ENCODE measurements around the gene CTXN1. TPM values are rescaled to one million over a fixed set of nuclear protein-coding genes. Genes with fewer than 3 reads are reported as not detected.

Gene CTXN1
- total RNA-seq, 1 donor from 2014 or later: 55.9 TPM

DNA sequence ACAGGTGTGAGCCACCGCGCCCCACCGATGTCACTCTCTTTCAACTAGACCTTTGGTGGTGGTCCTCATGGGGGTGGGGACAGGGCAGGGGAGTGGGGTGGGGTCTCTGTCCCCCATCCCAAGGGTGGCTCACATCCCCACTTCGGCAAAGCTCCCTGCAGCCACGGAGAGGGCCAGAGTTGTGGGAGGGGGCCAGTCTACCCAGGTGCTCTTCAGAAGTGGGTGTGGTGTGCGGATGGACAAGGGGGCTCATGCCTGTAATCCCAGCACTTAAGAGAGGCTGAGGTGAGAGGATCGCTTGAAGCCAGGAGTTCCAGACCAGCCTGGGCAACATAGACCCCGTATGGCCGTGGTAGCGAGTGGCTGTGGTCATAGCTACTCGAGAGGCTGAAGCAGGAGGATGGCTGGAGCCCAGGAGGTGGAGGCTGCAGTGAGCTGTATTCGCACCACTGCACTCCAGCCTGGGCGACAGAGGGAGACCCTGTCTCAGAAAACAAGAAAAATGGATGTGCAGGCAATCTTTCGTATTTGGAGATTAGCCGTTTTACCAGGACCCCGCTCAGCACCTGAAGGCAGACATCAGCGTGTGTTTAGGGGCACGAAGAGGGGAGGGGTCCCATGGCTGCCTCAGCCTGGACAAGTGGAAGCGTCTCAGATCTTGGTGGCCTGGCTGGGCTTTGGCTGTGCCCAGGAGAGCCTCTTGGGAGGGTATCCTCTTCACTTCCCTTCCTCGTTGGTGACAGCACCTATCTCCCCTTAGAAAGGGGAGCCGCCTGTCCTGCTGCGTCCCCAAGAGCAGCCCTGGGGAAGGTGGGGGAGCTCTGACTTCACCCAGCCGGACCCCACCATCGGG lies 10.5 kb downstream of the CTXN1 start:
- peaks cover 22% of the 10 kb centered on the region for H3K27me3 ChIP-seq (ENCODE audit: insufficient read depth, low read length)
- H3K4me3 ChIP-seq (ENCODE audit: insufficient read depth, low read depth, low read length): no peak overlapping the region
- H3K9me3 ChIP-seq (ENCODE audit: insufficient read depth, low read depth, low read length): no peaks in the 10 kb centered on the region
- no peak for FAIRE-seq
- no peaks in the 10 kb centered on the region for H3K9me3 Mint-ChIP-seq (ENCODE audit: unreplicated experiment)
- TF ChIP-seq, protein P1, sequence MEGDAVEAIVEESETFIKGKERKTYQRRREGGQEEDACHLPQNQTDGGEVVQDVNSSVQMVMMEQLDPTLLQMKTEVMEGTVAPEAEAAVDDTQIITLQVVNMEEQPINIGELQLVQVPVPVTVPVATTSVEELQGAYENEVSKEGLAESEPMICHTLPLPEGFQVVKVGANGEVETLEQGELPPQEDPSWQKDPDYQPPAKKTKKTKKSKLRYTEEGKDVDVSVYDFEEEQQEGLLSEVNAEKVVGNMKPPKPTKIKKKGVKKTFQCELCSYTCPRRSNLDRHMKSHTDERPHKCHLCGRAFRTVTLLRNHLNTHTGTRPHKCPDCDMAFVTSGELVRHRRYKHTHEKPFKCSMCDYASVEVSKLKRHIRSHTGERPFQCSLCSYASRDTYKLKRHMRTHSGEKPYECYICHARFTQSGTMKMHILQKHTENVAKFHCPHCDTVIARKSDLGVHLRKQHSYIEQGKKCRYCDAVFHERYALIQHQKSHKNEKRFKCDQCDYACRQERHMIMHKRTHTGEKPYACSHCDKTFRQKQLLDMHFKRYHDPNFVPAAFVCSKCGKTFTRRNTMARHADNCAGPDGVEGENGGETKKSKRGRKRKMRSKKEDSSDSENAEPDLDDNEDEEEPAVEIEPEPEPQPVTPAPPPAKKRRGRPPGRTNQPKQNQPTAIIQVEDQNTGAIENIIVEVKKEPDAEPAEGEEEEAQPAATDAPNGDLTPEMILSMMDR (IDR thresholded peaks at IDR 0.05; ENCODE audit: insufficient read depth, low read depth, low read length): no peak
- TF ChIP-seq EZH2 (IDR thresholded peaks at IDR 0.05; ENCODE audit: insufficient read depth, low read length): no peak
- peaks cover 3% of the 10 kb centered on the region for H3K4me1 Mint-ChIP-seq (ENCODE audit: low read depth, unreplicated experiment)
- H4K20me1 ChIP-seq (ENCODE audit: insufficient read depth, low read length): peaks cover 9% of the 10 kb centered on the region
- H3K4me1 ChIP-seq (ENCODE audit: insufficient read depth, low read length): peaks cover 20% of the 10 kb centered on the region
- H3K27ac ChIP-seq (ENCODE audit: low read depth, low read length): no peak overlapping the region
- peak overlapping the region; percentile 25 for H3K4me3 Mint-ChIP-seq (ENCODE audit: unreplicated experiment)
- H3K79me2 ChIP-seq (ENCODE audit: insufficient read depth, low read length): no peaks in the 10 kb centered on the region
- no peak for DNase-seq (ENCODE audit: low read depth)
- peaks cover 13% of the 10 kb centered on the region for H3K27me3 Mint-ChIP-seq (ENCODE audit: low read depth, unreplicated experiment)
- H2AFZ ChIP-seq (ENCODE audit: low read depth, low read length): no peak overlapping the region
- no peak overlapping the region for H3K27ac Mint-ChIP-seq (ENCODE audit: unreplicated experiment)
- no peak overlapping the region for H3K9ac ChIP-seq (ENCODE audit: low read length)
- H3K36me3 Mint-ChIP-seq (ENCODE audit: low read depth, unreplicated experiment): peaks cover 3% of the 10 kb centered on the region
- no peaks in the 10 kb centered on the region for H3K36me3 ChIP-seq (ENCODE audit: insufficient read depth, low read length)
- H3K4me2 ChIP-seq (ENCODE audit: low read length): peak overlapping the region; percentile 78

DNA sequence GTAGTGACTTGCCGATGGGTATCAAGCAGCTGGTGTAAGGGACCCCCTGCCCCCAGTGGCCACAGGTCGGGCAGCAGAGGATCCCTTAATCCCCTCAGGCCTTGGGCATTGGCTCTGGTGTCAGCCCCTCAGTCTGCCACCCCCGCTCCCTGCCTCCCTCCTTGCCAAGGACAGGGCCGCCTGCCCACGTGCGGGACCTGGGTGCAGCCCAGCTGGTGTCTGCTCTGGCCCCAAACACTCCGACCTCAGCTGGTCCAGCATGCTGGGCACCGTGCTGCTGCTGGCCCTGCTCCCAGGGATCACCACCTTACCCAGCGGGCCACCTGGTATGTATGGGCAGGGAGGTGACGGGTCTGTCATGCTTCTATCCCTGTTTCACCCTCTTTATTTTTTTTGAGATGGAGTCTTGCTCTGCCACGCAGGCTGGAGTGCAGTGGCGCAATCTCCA lies 11.3 kb downstream of the CTXN1 start, which contains the start of gene TGFBR3L:
TSS of gene TGFBR3L (plus strand) at position 233 of the 448 bp plus-strand sequence.
- peaks cover 3% of the 10 kb centered on the region for H3K36me3 Mint-ChIP-seq (ENCODE audit: low read depth, unreplicated experiment)
- Histone ChIP-seq H3K4me3 (ENCODE audit: insufficient read depth, low read depth, low read length) (no peak within 1 kb of the TSS), H3K79me2 (ENCODE audit: insufficient read depth, low read length) (no peaks in the 10 kb centered on the region), H3K36me3 (ENCODE audit: insufficient read depth, low read length) (no peaks in the 10 kb centered on the region), H3K4me1 (ENCODE audit: insufficient read depth, low read length) (peaks cover 16% of the 10 kb centered on the region), H2AFZ (ENCODE audit: low read depth, low read length) (no peak within 1 kb of the TSS), H3K9me3 (ENCODE audit: insufficient read depth, low read depth, low read length) (no peaks in the 10 kb centered on the region), H4K20me1 (ENCODE audit: insufficient read depth, low read length) (peaks cover 9% of the 10 kb centered on the region), H3K4me2 (ENCODE audit: low read length) (no peak within 1 kb of the TSS), H3K27ac (ENCODE audit: low read depth, low read length) (no peak within 1 kb of the TSS), H3K27me3 (ENCODE audit: insufficient read depth, low read length) (peaks cover 22% of the 10 kb centered on the region), H3K9ac (ENCODE audit: low read length) (no peak within 1 kb of the TSS)
- no peak for FAIRE-seq
- peaks cover 13% of the 10 kb centered on the region for H3K27me3 Mint-ChIP-seq (ENCODE audit: low read depth, unreplicated experiment)
- TF ChIP-seq, protein P1 (IDR thresholded peaks at IDR 0.05; ENCODE audit: insufficient read depth, low read depth, low read length): no peak
- TF ChIP-seq EZH2 (IDR thresholded peaks at IDR 0.05; ENCODE audit: insufficient read depth, low read length): no peak
- peaks cover under 1% of the 10 kb centered on the region for H3K4me1 Mint-ChIP-seq (ENCODE audit: low read depth, unreplicated experiment)
- no peak for DNase-seq (ENCODE audit: low read depth)
- H3K27ac Mint-ChIP-seq (ENCODE audit: unreplicated experiment): peak within 1 kb of the TSS; percentile 18
- H3K4me3 Mint-ChIP-seq (ENCODE audit: unreplicated experiment): peak within 1 kb of the TSS; percentile 25
- H3K9me3 Mint-ChIP-seq (ENCODE audit: unreplicated experiment): no peaks in the 10 kb centered on the region

DNA sequence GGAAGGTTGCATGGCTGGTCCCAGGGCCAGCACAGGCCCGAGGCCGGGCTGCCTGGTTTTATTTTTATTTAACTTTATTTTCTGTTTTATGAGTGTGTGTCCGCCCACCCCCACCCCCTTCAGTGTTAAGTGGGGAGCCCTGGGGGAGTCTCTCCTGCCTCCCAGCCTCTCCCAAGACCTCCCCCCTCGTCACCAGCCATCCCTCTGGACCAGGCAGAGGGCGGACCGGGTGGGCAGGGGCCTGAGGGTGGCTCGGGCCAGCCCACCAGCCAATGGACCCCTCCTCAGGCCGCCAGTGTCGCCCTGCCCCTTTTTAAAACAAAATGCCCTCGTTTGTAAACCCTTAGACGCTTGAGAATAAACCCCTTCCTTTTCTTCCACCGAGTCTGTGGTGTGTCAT lies 11.8 kb downstream of the CTXN1 start:
- H3K4me3 Mint-ChIP-seq (ENCODE audit: unreplicated experiment): no peak overlapping the region
- peaks cover 13% of the 10 kb centered on the region for H4K20me1 ChIP-seq (ENCODE audit: insufficient read depth, low read length)
- no peak overlapping the region for H3K27ac Mint-ChIP-seq (ENCODE audit: unreplicated experiment)
- H3K36me3 ChIP-seq (ENCODE audit: insufficient read depth, low read length): no peaks in the 10 kb centered on the region
- peaks cover 3% of the 10 kb centered on the region for H3K36me3 Mint-ChIP-seq (ENCODE audit: low read depth, unreplicated experiment)
- H2AFZ ChIP-seq (ENCODE audit: low read depth, low read length): no peak overlapping the region
- H3K27me3 ChIP-seq (ENCODE audit: insufficient read depth, low read length): peaks cover 22% of the 10 kb centered on the region
- DNase-seq (ENCODE audit: low read depth) (no peak), FAIRE-seq (no peak)
- H3K4me2 ChIP-seq (ENCODE audit: low read length): no peak overlapping the region
- peaks cover 13% of the 10 kb centered on the region for H3K27me3 Mint-ChIP-seq (ENCODE audit: low read depth, unreplicated experiment)
- no peaks in the 10 kb centered on the region for H3K79me2 ChIP-seq (ENCODE audit: insufficient read depth, low read length)
- H3K27ac ChIP-seq (ENCODE audit: low read depth, low read length): no peak overlapping the region
- no peak overlapping the region for H3K4me3 ChIP-seq (ENCODE audit: insufficient read depth, low read depth, low read length)
- H3K9ac ChIP-seq (ENCODE audit: low read length): no peak overlapping the region
- no peak for TF ChIP-seq EZH2 (IDR thresholded peaks at IDR 0.05; ENCODE audit: insufficient read depth, low read length)
- TF ChIP-seq, protein P1 (IDR thresholded peaks at IDR 0.05; ENCODE audit: insufficient read depth, low read depth, low read length): no peak
- peaks cover 14% of the 10 kb centered on the region for H3K4me1 ChIP-seq (ENCODE audit: insufficient read depth, low read length)
- H3K9me3 Mint-ChIP-seq (ENCODE audit: unreplicated experiment): no peaks in the 10 kb centered on the region
- no peaks in the 10 kb centered on the region for H3K4me1 Mint-ChIP-seq (ENCODE audit: low read depth, unreplicated experiment)
- H3K9me3 ChIP-seq (ENCODE audit: insufficient read depth, low read depth, low read length): no peaks in the 10 kb centered on the region
